ENCODE data around the gene SAC3D1. TPM values are rescaled to one million over a fixed set of nuclear protein-coding genes. Genes with fewer than 3 reads are reported as not detected.

The SAC3D1 gene
- total and polyA plus RNA-seq, 2 donors from 2014 or later, result 6.8 to 13.4 TPM

DNA sequence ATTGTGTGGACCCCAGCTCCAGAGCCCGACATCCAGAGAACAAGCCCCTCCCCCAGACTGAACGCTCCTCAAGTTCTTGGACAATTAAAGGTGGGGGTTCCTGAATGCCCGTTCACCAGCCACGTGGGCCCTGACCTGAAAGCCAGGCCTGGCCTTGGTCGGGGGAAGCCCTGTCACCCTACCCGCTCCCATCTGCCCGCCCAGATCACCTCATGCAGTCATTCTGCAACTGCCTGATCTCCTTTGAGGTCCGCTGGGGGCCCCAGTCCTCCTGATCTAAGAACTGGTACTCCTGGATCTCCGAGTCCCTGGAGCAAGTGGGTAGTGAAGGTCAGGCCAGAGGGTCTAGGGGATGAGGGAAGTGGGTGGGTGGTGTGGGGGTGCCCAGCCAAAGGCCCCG, 26.4 kb downstream of the SAC3D1 start:
- intact Hi-C loops (cut with DNase I), result no loop called here
- Histone ChIP-seq H3K27me3 (ENCODE audit: control insufficient read depth, insufficient read depth, low read length) (no peaks in the 10 kb centered on the region), H3K9ac (ENCODE audit: low read length in 3 of 3) (no peak overlapping the region), H3K9me3 (ENCODE audit: control insufficient read depth in 2 of 3, insufficient read depth in 1 of 3, low read length in 3 of 3) (no peaks in the 10 kb centered on the region), H3K27ac (ENCODE audit: low read depth in 2 of 2, low read length in 2 of 2) (no peak overlapping the region), H3K4me1 (ENCODE audit: control insufficient read depth in 2 of 3, insufficient read depth in 2 of 3, low read depth in 1 of 3, low read length in 3 of 3) (no peaks in the 10 kb centered on the region), H3K4me3 (ENCODE audit: low read length in 3 of 3) (no peak overlapping the region), H3K36me3 (ENCODE audit: control insufficient read depth in 2 of 3, insufficient read depth in 3 of 3, low read length in 3 of 3) (no peaks in the 10 kb centered on the region)
- DNase-seq, result no peak
- FAIRE-seq, result no peak
- TF ChIP-seq, protein P1, sequence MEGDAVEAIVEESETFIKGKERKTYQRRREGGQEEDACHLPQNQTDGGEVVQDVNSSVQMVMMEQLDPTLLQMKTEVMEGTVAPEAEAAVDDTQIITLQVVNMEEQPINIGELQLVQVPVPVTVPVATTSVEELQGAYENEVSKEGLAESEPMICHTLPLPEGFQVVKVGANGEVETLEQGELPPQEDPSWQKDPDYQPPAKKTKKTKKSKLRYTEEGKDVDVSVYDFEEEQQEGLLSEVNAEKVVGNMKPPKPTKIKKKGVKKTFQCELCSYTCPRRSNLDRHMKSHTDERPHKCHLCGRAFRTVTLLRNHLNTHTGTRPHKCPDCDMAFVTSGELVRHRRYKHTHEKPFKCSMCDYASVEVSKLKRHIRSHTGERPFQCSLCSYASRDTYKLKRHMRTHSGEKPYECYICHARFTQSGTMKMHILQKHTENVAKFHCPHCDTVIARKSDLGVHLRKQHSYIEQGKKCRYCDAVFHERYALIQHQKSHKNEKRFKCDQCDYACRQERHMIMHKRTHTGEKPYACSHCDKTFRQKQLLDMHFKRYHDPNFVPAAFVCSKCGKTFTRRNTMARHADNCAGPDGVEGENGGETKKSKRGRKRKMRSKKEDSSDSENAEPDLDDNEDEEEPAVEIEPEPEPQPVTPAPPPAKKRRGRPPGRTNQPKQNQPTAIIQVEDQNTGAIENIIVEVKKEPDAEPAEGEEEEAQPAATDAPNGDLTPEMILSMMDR (IDR thresholded peaks at IDR 0.05; ENCODE audit: borderline replicate concordance, extremely low read depth, insufficient read depth), result no peak

- no peaks in the 10 kb centered on the region for H3K9me3 ChIP-seq (ENCODE audit: control insufficient read depth in 2 of 3, insufficient read depth in 1 of 3, low read length in 3 of 3)
- TF ChIP-seq, protein P1 (IDR thresholded peaks at IDR 0.05; ENCODE audit: borderline replicate concordance, extremely low read depth, insufficient read depth), result no peak
- intact Hi-C loops (cut with DNase I), result no loop called here
- no peak overlapping the region for H3K4me3 ChIP-seq (ENCODE audit: low read length in 3 of 3)
- H3K27me3 ChIP-seq (ENCODE audit: control insufficient read depth, insufficient read depth, low read length), result no peaks in the 10 kb centered on the region
- H3K36me3 ChIP-seq (ENCODE audit: control insufficient read depth in 2 of 3, insufficient read depth in 3 of 3, low read length in 3 of 3), result no peaks in the 10 kb centered on the region
- no peaks in the 10 kb centered on the region for H3K4me1 ChIP-seq (ENCODE audit: control insufficient read depth in 2 of 3, insufficient read depth in 2 of 3, low read depth in 1 of 3, low read length in 3 of 3)
- no peak overlapping the region for H3K27ac ChIP-seq (ENCODE audit: low read depth in 2 of 2, low read length in 2 of 2)
- FAIRE-seq, result no peak
- DNase-seq, result no peak
- no peak overlapping the region for H3K9ac ChIP-seq (ENCODE audit: low read length in 3 of 3)
Measured at GRCh38 chr11:65069217-65069616, 28.2 kb downstream of the SAC3D1 start.

DNA sequence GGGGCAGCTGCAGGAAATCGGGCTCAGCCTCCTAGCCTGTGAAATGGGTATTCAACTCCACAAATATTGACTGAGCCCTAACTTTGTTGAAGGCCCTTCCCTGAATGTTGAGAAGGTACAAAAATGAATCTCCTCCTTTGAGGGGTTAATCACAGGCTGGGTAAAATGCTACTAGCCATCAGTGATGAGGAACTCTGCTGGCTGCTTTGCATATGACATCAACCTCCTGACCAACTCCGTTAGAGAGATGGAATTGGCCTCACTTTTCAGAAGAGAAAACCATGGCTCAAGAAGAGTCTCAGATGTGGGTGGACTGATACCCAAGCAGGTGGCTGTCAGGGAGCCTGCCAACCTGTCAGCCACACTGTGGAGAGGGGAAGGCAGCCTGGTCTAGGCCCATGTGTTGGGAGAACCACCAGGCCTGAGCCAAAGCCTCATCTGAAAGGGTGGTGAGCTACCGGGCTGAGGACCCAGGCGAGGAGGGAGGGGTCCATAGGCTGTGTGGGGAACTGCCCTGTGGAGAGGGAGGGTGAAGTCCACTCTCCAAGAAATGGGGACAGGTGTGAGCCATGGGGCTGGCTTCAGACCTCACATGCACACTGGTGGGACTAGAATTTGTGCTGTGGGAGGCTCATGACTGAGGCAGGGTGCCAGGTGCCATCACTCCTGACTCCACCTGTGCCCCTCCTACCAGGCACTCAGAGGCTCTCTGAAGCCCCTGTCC, 31.1 kb downstream of the SAC3D1 start:
- H3K27ac ChIP-seq (ENCODE audit: low read depth in 2 of 2, low read length in 2 of 2), result no peak overlapping the region
- no peak overlapping the region for H3K4me3 ChIP-seq (ENCODE audit: low read length in 3 of 3)
- no peaks in the 10 kb centered on the region for H3K36me3 ChIP-seq (ENCODE audit: control insufficient read depth in 2 of 3, insufficient read depth in 3 of 3, low read length in 3 of 3)
- no peaks in the 10 kb centered on the region for H3K27me3 ChIP-seq (ENCODE audit: control insufficient read depth, insufficient read depth, low read length)
- no peaks in the 10 kb centered on the region for H3K4me1 ChIP-seq (ENCODE audit: control insufficient read depth in 2 of 3, insufficient read depth in 2 of 3, low read depth in 1 of 3, low read length in 3 of 3)
- no peak for FAIRE-seq
- no peak for DNase-seq
- intact Hi-C loops (cut with DNase I), result no loop called here
- H3K9ac ChIP-seq (ENCODE audit: low read length in 3 of 3), result no peak overlapping the region
- TF ChIP-seq, protein P1 (IDR thresholded peaks at IDR 0.05; ENCODE audit: borderline replicate concordance, extremely low read depth, insufficient read depth), result no peak
- H3K9me3 ChIP-seq (ENCODE audit: control insufficient read depth in 2 of 3, insufficient read depth in 1 of 3, low read length in 3 of 3), result no peaks in the 10 kb centered on the region

DNA sequence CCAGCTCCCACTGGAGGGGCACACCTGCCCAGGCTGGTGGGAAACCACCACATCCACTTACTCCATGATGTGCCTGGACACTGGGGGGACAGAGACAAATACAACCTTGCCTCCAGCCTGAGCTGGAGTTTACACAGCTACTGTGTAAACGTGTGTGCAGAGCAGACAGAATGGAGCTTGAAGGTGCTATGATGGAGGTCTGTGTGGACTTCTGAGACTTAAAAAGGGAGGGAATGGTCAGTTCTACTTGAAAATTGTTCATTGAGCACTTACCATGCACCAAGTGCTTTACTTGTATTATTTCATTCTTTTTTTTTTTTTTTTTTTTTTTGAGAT, 31.6 kb downstream of the SAC3D1 start:
- no peaks in the 10 kb centered on the region for H3K27me3 ChIP-seq (ENCODE audit: control insufficient read depth, insufficient read depth, low read length)
- H3K4me1 ChIP-seq (ENCODE audit: control insufficient read depth in 2 of 3, insufficient read depth in 2 of 3, low read depth in 1 of 3, low read length in 3 of 3), result no peaks in the 10 kb centered on the region
- TF ChIP-seq, protein P1 (IDR thresholded peaks at IDR 0.05; ENCODE audit: borderline replicate concordance, extremely low read depth, insufficient read depth), result no peak
- H3K27ac ChIP-seq (ENCODE audit: low read depth in 2 of 2, low read length in 2 of 2), result no peak overlapping the region
- H3K4me3 ChIP-seq (ENCODE audit: low read length in 3 of 3), result no peak overlapping the region
- intact Hi-C loops (cut with DNase I), result no loop called here
- no peak for DNase-seq
- no peak overlapping the region for H3K9ac ChIP-seq (ENCODE audit: low read length in 3 of 3)
- no peak for FAIRE-seq
- H3K9me3 ChIP-seq (ENCODE audit: control insufficient read depth in 2 of 3, insufficient read depth in 1 of 3, low read length in 3 of 3), result no peaks in the 10 kb centered on the region
- H3K36me3 ChIP-seq (ENCODE audit: control insufficient read depth in 2 of 3, insufficient read depth in 3 of 3, low read length in 3 of 3), result no peaks in the 10 kb centered on the region
